PC-9 (cell line): ENCODE data around the gene ANKS1B. TPM values are rescaled to one million over a fixed set of nuclear protein-coding genes. Genes with fewer than 3 reads are reported as not detected.
"Not testable (repeated sequence)": the region's sequence is repeated elsewhere in the genome, so short reads cannot be mapped to it uniquely, and the experiment has no call there.

Experiments used
- BruUV-seq: library from RNA; stranded (reverse); fragments of 400-500 nt; replicated peaks from 2 replicates; lab custom pipeline; 2021; lab: Mats Ljungman, UMichigan
- CTCF ChIA-PET: fragments of 300-600 bp; sonication (Branson Sonifier 250); formaldehyde crosslinking; loops from one replicate; lab custom pipeline; 2022; ENCODE audit warnings: antibody characterized with exemption; lab: Charles Lee
- POLR2A ChIA-PET: fragments of 300-600 bp; sonication (Branson Sonifier 250); formaldehyde crosslinking; loops from one replicate; lab custom pipeline; 2022; ENCODE audit warnings: antibody characterized with exemption; ENCODE audit not compliant: unreplicated experiment; lab: Charles Lee
- DNase-seq, 2 experiments: peaks; one replicate each; pipeline versions ENCODE4 v3.0.0 to v3.0.0-alpha.2; 2015 to 2022; ENCODE audit warnings: mixed read lengths in 1 of 2
- H2AFZ ChIP-seq: fragments of 200-600 bp; sonication (generic); 2 replicates; pipeline ENCODE4 v1.8.1; 2017; ENCODE audit warnings: antibody characterized with exemption
- H3F3A ChIP-seq: fragments of 200-600 bp; sonication (generic); 2 replicates; pipeline ENCODE4 v1.8.1; 2017; ENCODE audit warnings: antibody characterized with exemption, mild to moderate bottlenecking, low read depth; ENCODE audit not compliant: insufficient read depth
- H3K27ac ChIP-seq: fragments of 200-600 bp; sonication (generic); 2 replicates; pipeline ENCODE4 v1.6.1; 2016; ENCODE audit warnings: mixed run types
- H3K27me3 ChIP-seq: fragments of 200-600 bp; sonication (generic); 2 replicates; pipeline ENCODE4 v1.6.1; 2016; ENCODE audit warnings: low read depth, mixed run types; ENCODE audit not compliant: insufficient read depth
- H3K36me3 ChIP-seq: fragments of 200-600 bp; sonication (generic); 2 replicates; pipeline ENCODE4 v1.6.1; 2016; ENCODE audit warnings: low read depth, mixed run types
- H3K4me1 ChIP-seq: fragments of 200-600 bp; sonication (generic); replicated peaks from 2 replicates; pipeline ENCODE4 v1.6.1; 2016; ENCODE audit warnings: mixed run types; ENCODE audit not compliant: insufficient read depth
- H3K4me2 ChIP-seq: fragments of 200-600 bp; sonication (generic); 2 replicates; pipeline ENCODE4 v1.6.1; 2017; ENCODE audit warnings: mixed run types
- H3K4me3 ChIP-seq: fragments of 200-600 bp; sonication (generic); 2 replicates; pipeline ENCODE4 v1.6.1; 2016; ENCODE audit warnings: mixed run types
- H3K79me2 ChIP-seq: fragments of 200-600 bp; sonication (generic); 2 replicates; pipeline ENCODE4 v1.6.1; 2017; ENCODE audit warnings: low read depth, mixed run types
- H3K9me2 ChIP-seq: fragments of 200-600 bp; sonication (generic); 2 replicates; pipeline ENCODE4 v1.8.1; 2017; ENCODE audit warnings: mild to moderate bottlenecking; ENCODE audit not compliant: insufficient read depth
- H3K9me3 ChIP-seq: fragments of 200-600 bp; sonication (generic); 2 replicates; pipeline ENCODE4 v1.8.1; 2016; ENCODE audit warnings: low read depth; ENCODE audit not compliant: insufficient read depth
- H4K20me1 ChIP-seq: fragments of 200-600 bp; sonication (generic); 2 replicates; pipeline ENCODE4 v1.8.1; 2017; ENCODE audit not compliant: insufficient read depth
- CTCF ChIP-seq: fragments of 200-600 bp; sonication (generic); conservative IDR thresholded peaks from 2 replicates; pipeline ENCODE4 v1.6.1; 2017; ENCODE audit warnings: mixed run types, antibody characterized with exemption, mild to moderate bottlenecking, moderate library complexity
- EZH2 ChIP-seq: fragments of 200-600 bp; sonication (generic); IDR thresholded peaks from 2 replicates; pipeline ENCODE4 v1.8.0; 2017; ENCODE audit warnings: antibody characterized with exemption, low read depth
- intact Hi-C: fragments of 100-400 bp; cut with micrococcal nuclease; formaldehyde crosslinking; loops from one replicate; pipeline ENCODE4 v1.10.0; 2022; ENCODE audit not compliant: unreplicated experiment
- total RNA-seq: library from RNA; stranded (reverse); gene quantifications from 2 replicates; pipeline ENCODE4 v1.2.3, GENCODE V29; 2021

Gene ANKS1B
- total RNA-seq, 1 experiment from 2014 or later: not detected

- TF ChIP-seq CTCF: no peak
- no peak for TF ChIP-seq EZH2
- no peak overlapping the region for H2AFZ ChIP-seq
- H3K36me3 ChIP-seq: no peaks in the 10 kb centered on the region
- BruUV-seq: no TSS peak
- H3K4me2 ChIP-seq: no peak overlapping the region
- H3K27me3 ChIP-seq: peaks cover 4% of the 10 kb centered on the region; the same call in 1 of the 2 replicates
- H3K27ac ChIP-seq: no peak overlapping the region
- H3F3A ChIP-seq: no peaks in the 10 kb centered on the region
- no peaks in the 10 kb centered on the region for H3K9me2 ChIP-seq
- H4K20me1 ChIP-seq: no peaks in the 10 kb centered on the region
- intact Hi-C loops: no loop called here
- no peaks in the 10 kb centered on the region for H3K79me2 ChIP-seq
- H3K4me1 ChIP-seq: no peaks in the 10 kb centered on the region
- ChIA-PET POLR2A (no interaction called here), CTCF (no interaction called here)
- H3K9me3 ChIP-seq: no peaks in the 10 kb centered on the region
- DNase-seq: no peak
- no peak overlapping the region for H3K4me3 ChIP-seq
These were observed 650.3 kb downstream of the ANKS1B start for GRCh38 chr12:99334285-99335056.

- ChIA-PET CTCF (no interaction called here), POLR2A (no interaction called here)
- no peak for DNase-seq
- Histone ChIP-seq H3K4me1 (no peaks in the 10 kb centered on the region), H4K20me1 (no peaks in the 10 kb centered on the region), H3K27me3 (peaks cover 4% of the 10 kb centered on the region; the same call in 1 of the 2 replicates), H3K9me3 (no peaks in the 10 kb centered on the region), H3K9me2 (no peaks in the 10 kb centered on the region), H3K79me2 (no peaks in the 10 kb centered on the region), H3K27ac (no peak overlapping the region), H2AFZ (no peak overlapping the region), H3K4me2 (no peak overlapping the region), H3K36me3 (no peaks in the 10 kb centered on the region), H3F3A (no peaks in the 10 kb centered on the region), H3K4me3 (no peak overlapping the region)
- TF ChIP-seq EZH2 (no peak), CTCF (no peak)
- intact Hi-C loops: no loop called here
- no TSS peak for BruUV-seq
These were observed 651.7 kb downstream of the ANKS1B start for GRCh38 chr12:99332936-99333591.

GRCh38 chr12:99330216-99330615 is 654.5 kb downstream of the ANKS1B start:
- Histone ChIP-seq H3K9me2 (no peaks in the 10 kb centered on the region), H4K20me1 (no peaks in the 10 kb centered on the region), H2AFZ (no peak overlapping the region), H3K36me3 (no peaks in the 10 kb centered on the region), H3K27me3 (peaks cover 4% of the 10 kb centered on the region; the same call in 1 of the 2 replicates), H3K9me3 (no peaks in the 10 kb centered on the region), H3K4me3 (no peak overlapping the region), H3K4me1 (no peaks in the 10 kb centered on the region), H3F3A (no peaks in the 10 kb centered on the region), H3K4me2 (no peak overlapping the region), H3K27ac (no peak overlapping the region), H3K79me2 (no peaks in the 10 kb centered on the region)
- TF ChIP-seq EZH2 (no peak), CTCF (no peak)
- ChIA-PET POLR2A (no interaction called here), CTCF (no interaction called here)
- DNase-seq: no peak
- no TSS peak for BruUV-seq
- intact Hi-C loops: no loop called here

- BruUV-seq, DNase-seq, H3K27ac ChIP-seq, H3K4me1 ChIP-seq, H3K9me2 ChIP-seq, H3F3A ChIP-seq, intact Hi-C loops, H2AFZ ChIP-seq, POLR2A ChIA-PET, H3K36me3 ChIP-seq, H3K27me3 ChIP-seq, H4K20me1 ChIP-seq, H3K9me3 ChIP-seq, CTCF ChIA-PET, H3K79me2 ChIP-seq, H3K4me3 ChIP-seq, H3K4me2 ChIP-seq: not testable (repeated sequence)
These were observed 663.5 kb downstream of the ANKS1B start for GRCh38 chr12:99321210-99321609.
